Measurements from ENCODE around the gene PALS2.
A peak's percentile ranks its signal among the peaks of the same experiment; 100 is the strongest.

The PALS2 gene

GRCh38 chr7:24573554-24574338, 494 bp downstream of the PALS2 start:
- peak overlapping the region; percentile 66 for H3K4me3 ChIP-seq (replicated peaks; ENCODE audit: low read depth, low read length)
- DNase-seq (ENCODE audit: low read depth), result peak; percentile 59
- TF ChIP-seq CTCF (IDR thresholded peaks at IDR 0.05; ENCODE audit: low read length, missing control alignments), result no peak

- DNase-seq (ENCODE audit: low read depth), result peak; percentile 29
- H3K4me3 ChIP-seq (replicated peaks; ENCODE audit: low read depth, low read length), result peak overlapping the region; percentile 66
- no peak for TF ChIP-seq CTCF (IDR thresholded peaks at IDR 0.05; ENCODE audit: low read length, missing control alignments)
These were observed 1.1 kb downstream of the PALS2 start for GRCh38 chr7:24574386-24574785.

- TF ChIP-seq CTCF (IDR thresholded peaks at IDR 0.05; ENCODE audit: low read length, missing control alignments), result no peak
- peak overlapping the region; percentile 66 for H3K4me3 ChIP-seq (replicated peaks; ENCODE audit: low read depth, low read length)
- DNase-seq (ENCODE audit: low read depth), result no peak
These were observed 1.7 kb downstream of the PALS2 start for GRCh38 chr7:24574950-24575349.

GRCh38 chr7:24576171-24577025, 3.1 kb downstream of the PALS2 start:
- DNase-seq (ENCODE audit: low read depth), result peak; percentile 86
- peak; percentile 81 for TF ChIP-seq CTCF (IDR thresholded peaks at IDR 0.05; ENCODE audit: low read length, missing control alignments)
- no peak overlapping the region for H3K4me3 ChIP-seq (replicated peaks; ENCODE audit: low read depth, low read length)

- TF ChIP-seq CTCF (IDR thresholded peaks at IDR 0.05; ENCODE audit: low read length, missing control alignments), result no peak
- DNase-seq (ENCODE audit: low read depth), result no peak
- H3K4me3 ChIP-seq (replicated peaks; ENCODE audit: low read depth, low read length), result no peak overlapping the region
These were observed 4.8 kb downstream of the PALS2 start for GRCh38 chr7:24578052-24578451.

- H3K4me3 ChIP-seq (replicated peaks; ENCODE audit: low read depth, low read length), result no peak overlapping the region
- DNase-seq (ENCODE audit: low read depth), result no peak
- TF ChIP-seq CTCF (IDR thresholded peaks at IDR 0.05; ENCODE audit: low read length, missing control alignments), result no peak
These were observed 7.2 kb downstream of the PALS2 start for GRCh38 chr7:24580283-24580946.
